Colonic mucosa (tissue), 4 donors: Measurements from ENCODE around the gene NEURL1. TPM values are rescaled to one million over a fixed set of nuclear protein-coding genes. Genes with fewer than 3 reads are reported as not detected.

Experiments
- DNase-seq: peaks from one replicate; pipeline ENCODE4 v3.0.0-alpha.2; 2020
- H3K27ac ChIP-seq: fragments of 200-600 bp; one replicate; pipeline ENCODE4 v1.8.0; 2021
- H3K27me3 ChIP-seq: fragments of 200-600 bp; one replicate; pipeline ENCODE4 v1.8.0; 2021
- H3K36me3 ChIP-seq: fragments of 200-600 bp; one replicate; pipeline ENCODE4 v1.8.0; 2021
- H3K4me1 ChIP-seq: fragments of 200-600 bp; one replicate; pipeline ENCODE4 v1.8.0; 2021; ENCODE audit warnings: mild to moderate bottlenecking
- H3K4me3 ChIP-seq: fragments of 200-600 bp; one replicate; pipeline ENCODE4 v1.8.0; 2021
- H3K9ac ChIP-seq, 2 donors: one replicate each; pipeline ENCODE4 v1.7.0; 2013; ENCODE audit warnings: control low read depth in 2 of 2, low read depth in 2 of 2, low read length in 2 of 2
- H3K9me3 ChIP-seq: fragments of 200-600 bp; one replicate; pipeline ENCODE4 v1.8.0; 2021
- CTCF ChIP-seq: fragments of 200-600 bp; IDR thresholded peaks from one replicate; pipeline ENCODE4 v1.8.0; 2022; ENCODE audit warnings: antibody characterized with exemption, mild to moderate bottlenecking
- intact Hi-C: fragments of 100-400 bp; cut with DNase I; formaldehyde crosslinking; loops from one replicate; pipeline ENCODE4 v1.14.1; 2022
- total RNA-seq, 2 donors: library from RNA; stranded (reverse); fragmentation: NEBNext Ultra II Directional in 1 of 2; extraction: Animal tissue kit (Norgen Biotek cat#: 25700) in 1 of 2; gene quantifications; one replicate each; pipeline ENCODE4 v1.2.1, GENCODE V29; 2021
- donor health status: healthy.
- donor health status: DM: no; HTN: no; CAD: no.
- donor health status: DM: no; HTN: no; CAD: no.

Gene NEURL1
- total RNA-seq, 2 donors from 2014 or later = 40.2 to 46.1 TPM

- Histone ChIP-seq H3K27me3 (no peaks in the 10 kb centered on the region), H3K9ac (peak overlapping the region; percentile 14 to 39), H3K4me3 (no peak overlapping the region), H3K27ac (peak overlapping the region; percentile 47), H3K9me3 (no peaks in the 10 kb centered on the region), H3K4me1 (peaks cover 5% of the 10 kb centered on the region), H3K36me3 (no peaks in the 10 kb centered on the region)
- no peak for DNase-seq
- intact Hi-C loops = no loop called here
- no peak for TF ChIP-seq CTCF
These were observed 144.5 kb downstream of the NEURL1 start for GRCh38 chr10:103637927-103638557.

GRCh38 chr10:103638948-103639347 is 145.4 kb downstream of the NEURL1 start:
- Histone ChIP-seq H3K9me3 (no peaks in the 10 kb centered on the region), H3K27ac (no peak overlapping the region), H3K36me3 (no peaks in the 10 kb centered on the region), H3K4me1 (peaks cover 5% of the 10 kb centered on the region), H3K9ac (no peak overlapping the region), H3K4me3 (no peak overlapping the region), H3K27me3 (no peaks in the 10 kb centered on the region)
- intact Hi-C loops = no loop called here
- no peak for TF ChIP-seq CTCF
- DNase-seq = no peak

GRCh38 chr10:103640436-103641181 is 147.1 kb downstream of the NEURL1 start:
- TF ChIP-seq CTCF = no peak
- no peak overlapping the region for H3K9ac ChIP-seq
- H3K9me3 ChIP-seq = no peaks in the 10 kb centered on the region
- intact Hi-C loops = no loop called here
- H3K27me3 ChIP-seq = no peaks in the 10 kb centered on the region
- no peak for DNase-seq
- no peak overlapping the region for H3K4me3 ChIP-seq
- no peak overlapping the region for H3K27ac ChIP-seq
- peaks cover 5% of the 10 kb centered on the region for H3K4me1 ChIP-seq
- H3K36me3 ChIP-seq = no peaks in the 10 kb centered on the region

GRCh38 chr10:103641326-103641725 is 147.8 kb downstream of the NEURL1 start:
- Histone ChIP-seq H3K4me3 (no peak overlapping the region), H3K4me1 (peaks cover 5% of the 10 kb centered on the region), H3K9me3 (no peaks in the 10 kb centered on the region), H3K27me3 (no peaks in the 10 kb centered on the region), H3K27ac (no peak overlapping the region), H3K9ac (no peak overlapping the region), H3K36me3 (no peaks in the 10 kb centered on the region)
- intact Hi-C loops = no loop called here
- no peak for DNase-seq
- TF ChIP-seq CTCF = no peak

Other genes starting within 250 kb of the NEURL1 start
- gene RPEL1, start 247.8 kb upstream of the NEURL1 start, total RNA-seq = not detected
- gene INA, start 216.6 kb upstream of the NEURL1 start, total RNA-seq = 1 to 10 TPM in 1 of 2 donors, under 1 TPM in 1; 0.44 to 1.4 TPM
- gene PCGF6, start 142.6 kb upstream of the NEURL1 start, total RNA-seq = 1 to 10 TPM; 7.6 to 8.6 TPM
- gene TAF5, start 125.7 kb upstream of the NEURL1 start, total RNA-seq = 10 to 100 TPM in 1 of 2 donors, 1 to 10 TPM in 1; 5.5 to 10.3 TPM
- gene ATP5MK, start 97.2 kb upstream of the NEURL1 start, total RNA-seq = 100 to 1,000 TPM; 551 to 577 TPM
- 10 to 100 TPM; 14.9 to 33.6 TPM for gene PDCD11, start 97.1 kb upstream of the NEURL1 start, total RNA-seq
- gene CALHM2, start 41.3 kb upstream of the NEURL1 start, total RNA-seq = 1 to 10 TPM; 3.5 to 8.0 TPM
- not detected for gene CALHM1, start 34.8 kb upstream of the NEURL1 start, total RNA-seq
- gene CALHM3, start 14.5 kb upstream of the NEURL1 start, total RNA-seq = not detected